Stimulated activated CD8-positive, alpha-beta memory T cell treated with anti-CD3 and anti-CD28 coated beads, Interleukin-7, amount 100 ng/mL, for 4 hours (primary cell): ENCODE measurements around the gene PCDHA8.
"Not testable (repeated sequence)": the region's sequence is repeated elsewhere in the genome, so short reads cannot be mapped to it uniquely, and the experiment has no call there.

ENCODE experiments used
- DNase-seq, 2 donors: peaks; one replicate each; pipeline ENCODE4 v3.0.0-alpha.2; 2020; ENCODE audit warnings: low read depth in 2 of 2

PCDHA8 gene

GRCh38 chr5:140829511-140830501 lies 11.2 kb upstream of the PCDHA8 start:
- not testable (repeated sequence) for DNase-seq

GRCh38 chr5:140833993-140834392 lies 7.0 kb upstream of the PCDHA8 start, which contains the start of gene PCDHA7:
PCDHA7 (plus strand) TSS chr5:140834269; CDS start chr5:140834384, 115 bp downstream.
- no peak for DNase-seq

- DNase-seq, result not testable (repeated sequence)
Observed at GRCh38 chr5:140834439-140835008, 6.5 kb upstream of the PCDHA8 start.

- DNase-seq, result no peak
Observed at GRCh38 chr5:140835622-140836510, 5.1 kb upstream of the PCDHA8 start.

- DNase-seq, result no peak
Observed at GRCh38 chr5:140842798-140843733, 2.1 kb downstream of the PCDHA8 start.

GRCh38 chr5:140848139-140849102 lies 7.4 kb downstream of the PCDHA8 start, which contains the start of gene PCDHA9:
PCDHA9 (plus strand) TSS chr5:140848382; CDS start chr5:140848496, 114 bp downstream.
- DNase-seq, result not testable (repeated sequence)

- DNase-seq, result not testable (repeated sequence)
Observed at GRCh38 chr5:140849831-140850634, 9.0 kb downstream of the PCDHA8 start.

GRCh38 chr5:140855772-140856674 lies 15.0 kb downstream of the PCDHA8 start, which contains the start of gene PCDHA10:
PCDHA10 (plus strand) TSS chr5:140855897; CDS start chr5:140856049, 152 bp downstream.
- DNase-seq, result no peak

GRCh38 chr5:140857177-140857986 lies 16.4 kb downstream of the PCDHA8 start:
- no peak for DNase-seq

- no peak for DNase-seq
Observed at GRCh38 chr5:140857987-140858240, 16.9 kb downstream of the PCDHA8 start.

- no peak for DNase-seq
Observed at GRCh38 chr5:140862441-140863295, 21.7 kb downstream of the PCDHA8 start.

- no peak for DNase-seq
Observed at GRCh38 chr5:140868721-140869554, 28.0 kb downstream of the PCDHA8 start, which contains the start of gene PCDHA11. PCDHA11 (plus strand) TSS chr5:140868957; CDS start chr5:140869104, 147 bp downstream.

GRCh38 chr5:140869555-140869886 lies 28.5 kb downstream of the PCDHA8 start:
- DNase-seq, result no peak

GRCh38 chr5:140870221-140871201 lies 29.5 kb downstream of the PCDHA8 start:
- DNase-seq, result no peak
